Stomach (tissue), 4 donors: ENCODE measurements around the gene ELF2.

ENCODE experiments used
- EP300 ChIP-seq: sonication (generic); formaldehyde crosslinking; IDR thresholded peaks from one replicate; pipeline ENCODE4 v1.6.1; 2017; ENCODE audit warnings: antibody characterized with exemption
- TF ChIP-seq, protein P1 (sequence below), 7 experiments: fragments of 450-650 bp in 4 of 7; fragments of 200-600 bp in 3 of 7; sonication (generic) in 3 of 7; IDR thresholded peaks; one replicate each; pipeline ENCODE4 v1.5.1; 2016 to 2019; ENCODE audit warnings: antibody characterized with exemption in 7 of 7, control low read depth in 2 of 7, mild to moderate bottlenecking in 1 of 7

DNA sequence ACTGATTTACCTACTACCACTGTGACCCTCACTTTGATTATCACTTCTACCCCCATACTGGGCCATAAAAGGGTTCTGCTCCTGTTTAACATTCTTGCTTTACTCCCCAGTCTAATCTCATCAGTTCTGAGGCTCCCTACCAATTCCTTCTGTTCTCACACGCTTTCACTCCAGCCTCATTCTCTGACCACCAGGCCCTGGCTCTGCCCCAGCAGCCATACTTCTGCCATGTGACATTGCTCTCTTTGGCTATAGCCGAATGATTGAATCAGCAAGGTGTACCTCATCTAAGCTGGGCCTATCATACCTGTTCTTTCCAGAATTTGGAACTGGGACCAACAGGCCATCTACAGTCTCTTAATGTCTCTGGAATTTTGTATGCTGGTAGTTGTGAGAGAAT, 14.4 kb upstream of the ELF2 start:
- TF ChIP-seq, protein P1, sequence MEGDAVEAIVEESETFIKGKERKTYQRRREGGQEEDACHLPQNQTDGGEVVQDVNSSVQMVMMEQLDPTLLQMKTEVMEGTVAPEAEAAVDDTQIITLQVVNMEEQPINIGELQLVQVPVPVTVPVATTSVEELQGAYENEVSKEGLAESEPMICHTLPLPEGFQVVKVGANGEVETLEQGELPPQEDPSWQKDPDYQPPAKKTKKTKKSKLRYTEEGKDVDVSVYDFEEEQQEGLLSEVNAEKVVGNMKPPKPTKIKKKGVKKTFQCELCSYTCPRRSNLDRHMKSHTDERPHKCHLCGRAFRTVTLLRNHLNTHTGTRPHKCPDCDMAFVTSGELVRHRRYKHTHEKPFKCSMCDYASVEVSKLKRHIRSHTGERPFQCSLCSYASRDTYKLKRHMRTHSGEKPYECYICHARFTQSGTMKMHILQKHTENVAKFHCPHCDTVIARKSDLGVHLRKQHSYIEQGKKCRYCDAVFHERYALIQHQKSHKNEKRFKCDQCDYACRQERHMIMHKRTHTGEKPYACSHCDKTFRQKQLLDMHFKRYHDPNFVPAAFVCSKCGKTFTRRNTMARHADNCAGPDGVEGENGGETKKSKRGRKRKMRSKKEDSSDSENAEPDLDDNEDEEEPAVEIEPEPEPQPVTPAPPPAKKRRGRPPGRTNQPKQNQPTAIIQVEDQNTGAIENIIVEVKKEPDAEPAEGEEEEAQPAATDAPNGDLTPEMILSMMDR (IDR thresholded peaks at IDR 0.05): no peak
- TF ChIP-seq EP300: no peak
